D341Med (cell line): Measurements from ENCODE around the gene FGFBP2.
"Not testable (repeated sequence)": the region's sequence is repeated elsewhere in the genome, so short reads cannot be mapped to it uniquely, and the experiment has no call there.

Experiments used
- DNase-seq: peaks from one replicate; pipeline ENCODE4 v3.0.0; 2012; ENCODE audit warnings: low spot score

Gene FGFBP2

GRCh38 chr4:15930314-15930713, 32.7 kb downstream of the FGFBP2 start:
- no peak for DNase-seq

GRCh38 chr4:15929540-15929939, 33.4 kb downstream of the FGFBP2 start:
- no peak for DNase-seq

- no peak for DNase-seq
Measured at GRCh38 chr4:15928883-15929282, 34.1 kb downstream of the FGFBP2 start.

DNA sequence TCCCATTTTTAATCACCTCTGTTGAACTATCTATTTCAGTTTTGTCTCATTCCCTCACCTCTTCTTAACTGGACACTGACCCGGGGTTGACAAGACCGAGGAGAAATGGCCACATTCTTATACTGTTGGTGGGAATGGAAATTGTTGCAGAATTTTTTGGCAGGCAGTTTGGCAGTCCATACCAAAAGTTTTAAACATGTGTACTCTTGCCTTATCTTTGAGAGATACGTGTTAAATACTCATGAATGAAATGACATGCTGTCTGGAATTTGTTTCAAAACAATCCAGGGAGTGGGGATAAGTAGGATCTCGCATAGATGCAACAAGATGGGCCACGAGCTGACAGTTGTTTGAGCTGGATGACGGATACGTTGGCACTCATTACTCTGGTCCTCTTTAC, 36.5 kb downstream of the FGFBP2 start:
- DNase-seq: no peak

DNA sequence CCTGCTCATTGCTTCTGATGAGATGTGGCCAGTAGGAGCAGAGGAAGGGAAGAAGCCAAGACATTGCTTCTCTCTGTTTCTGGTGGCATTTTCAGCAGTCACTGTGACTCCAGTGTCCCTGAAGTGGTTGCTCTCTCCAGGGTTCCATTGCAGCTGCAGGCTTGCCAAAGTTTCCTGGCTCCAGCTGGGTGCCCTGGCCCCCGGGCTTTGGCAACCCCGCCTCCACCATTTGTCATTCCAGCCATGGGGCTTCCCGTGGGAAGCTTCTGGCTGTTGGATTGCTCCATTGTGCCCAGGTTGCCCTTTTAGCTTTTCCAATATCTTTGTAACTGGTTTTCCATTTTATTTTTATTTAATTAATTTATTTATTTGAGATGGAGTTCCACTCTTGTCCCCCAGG, 37.1 kb downstream of the FGFBP2 start:
- no peak for DNase-seq

GRCh38 chr4:15921592-15921932, 41.4 kb downstream of the FGFBP2 start:
- no peak for DNase-seq

DNA sequence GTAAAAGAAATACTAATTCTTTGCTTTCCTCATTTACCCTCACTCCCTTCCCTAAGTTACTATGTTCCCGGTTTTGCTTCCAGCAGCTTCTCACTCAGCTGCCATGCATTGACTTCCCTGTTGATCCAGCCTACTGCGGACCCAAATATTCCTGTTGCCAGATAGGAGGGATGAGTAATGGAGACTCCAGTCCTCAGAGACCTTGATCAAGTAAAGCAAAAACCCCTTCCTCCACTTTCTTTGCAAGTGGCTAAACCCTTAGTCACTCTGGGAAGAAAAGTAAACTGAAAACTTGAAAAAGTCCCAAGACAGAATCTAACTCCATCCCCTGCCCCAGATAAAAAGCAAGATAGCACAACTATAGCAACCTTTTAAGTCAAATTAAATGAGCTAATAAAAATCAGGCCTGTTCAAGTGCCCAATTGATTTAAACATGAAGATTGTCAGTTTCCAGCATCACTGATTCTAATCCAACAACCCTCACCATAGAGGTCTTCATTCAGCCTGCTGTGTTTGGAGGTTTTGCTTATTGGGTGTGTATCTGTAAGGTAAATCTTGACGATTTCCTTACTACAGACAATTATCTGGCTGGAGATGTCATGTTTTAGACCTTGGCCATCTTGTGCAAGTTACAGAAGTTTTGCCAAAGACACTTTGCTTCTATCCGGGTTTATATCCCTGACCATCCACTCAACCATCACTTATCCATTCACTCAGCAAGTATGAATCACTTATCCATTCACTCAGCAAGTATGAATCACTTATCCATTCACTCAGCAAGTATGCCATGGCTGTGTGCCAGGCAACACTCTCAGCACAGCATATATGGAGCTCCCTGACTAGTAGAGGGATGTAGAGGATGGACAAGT, 42.0 kb downstream of the FGFBP2 start:
- DNase-seq: no peak

GRCh38 chr4:15918484-15919129, 44.4 kb downstream of the FGFBP2 start:
- DNase-seq: no peak

DNA sequence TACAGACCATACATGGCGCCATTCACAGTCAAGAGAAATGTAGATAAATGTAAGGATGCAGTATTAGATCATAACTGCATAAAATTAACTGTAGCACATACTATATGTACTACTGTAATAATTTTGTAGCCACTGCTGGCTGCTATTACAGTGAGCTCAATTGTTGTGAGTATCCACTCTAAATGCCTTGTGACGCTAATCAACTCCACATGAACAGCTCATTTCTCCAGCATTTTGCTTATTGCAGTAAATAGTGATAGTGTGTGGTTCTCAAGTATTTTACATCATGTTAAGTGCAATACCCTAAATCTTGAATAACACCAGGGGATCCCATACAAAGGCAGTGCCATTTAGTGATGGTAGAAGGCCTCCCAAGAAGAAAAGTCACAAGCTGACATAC, 45.7 kb downstream of the FGFBP2 start:
- no peak for DNase-seq

- DNase-seq: not testable (repeated sequence)
Measured at GRCh38 chr4:15916358-15916757, 46.6 kb downstream of the FGFBP2 start.

- DNase-seq: no peak
Measured at GRCh38 chr4:15914736-15915135, 48.2 kb downstream of the FGFBP2 start.

DNA sequence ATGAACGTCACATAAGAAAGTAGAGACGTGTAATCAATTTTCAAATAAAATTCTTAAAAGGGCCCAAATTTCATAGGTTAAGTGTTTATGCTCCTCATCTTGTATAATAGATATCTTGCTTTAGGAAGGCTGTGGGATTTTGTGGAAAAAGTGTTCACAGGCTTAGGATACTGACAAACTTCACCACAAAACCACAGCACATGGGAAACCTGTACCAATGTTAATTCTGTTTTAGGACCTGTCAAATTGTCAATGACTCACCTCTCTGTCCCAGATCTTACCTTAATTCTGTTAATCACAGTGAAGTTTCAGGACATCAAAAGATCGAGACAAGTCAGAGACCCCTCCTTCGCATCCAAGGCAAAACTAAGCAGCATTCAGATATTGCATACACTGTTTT, 48.7 kb downstream of the FGFBP2 start:
- DNase-seq: no peak

DNA sequence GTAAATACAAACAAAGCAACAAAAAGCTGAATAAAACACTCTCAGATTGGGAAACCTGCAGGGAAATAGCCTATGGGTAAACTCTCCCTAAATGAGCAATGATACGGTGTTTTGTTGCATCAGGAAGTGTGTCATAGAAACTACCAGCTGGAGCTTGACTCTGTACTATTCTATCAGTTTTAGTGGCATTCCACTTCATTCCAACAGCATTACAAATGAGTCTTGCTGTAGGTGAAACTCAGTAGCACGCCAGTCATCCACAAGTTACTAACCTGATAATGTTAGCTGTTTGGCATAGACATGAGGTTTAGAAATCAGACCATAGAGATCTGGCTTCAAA, 49.4 kb downstream of the FGFBP2 start:
- no peak for DNase-seq

- no peak for DNase-seq
Measured at GRCh38 chr4:15912961-15913630, 49.9 kb downstream of the FGFBP2 start.

DNA sequence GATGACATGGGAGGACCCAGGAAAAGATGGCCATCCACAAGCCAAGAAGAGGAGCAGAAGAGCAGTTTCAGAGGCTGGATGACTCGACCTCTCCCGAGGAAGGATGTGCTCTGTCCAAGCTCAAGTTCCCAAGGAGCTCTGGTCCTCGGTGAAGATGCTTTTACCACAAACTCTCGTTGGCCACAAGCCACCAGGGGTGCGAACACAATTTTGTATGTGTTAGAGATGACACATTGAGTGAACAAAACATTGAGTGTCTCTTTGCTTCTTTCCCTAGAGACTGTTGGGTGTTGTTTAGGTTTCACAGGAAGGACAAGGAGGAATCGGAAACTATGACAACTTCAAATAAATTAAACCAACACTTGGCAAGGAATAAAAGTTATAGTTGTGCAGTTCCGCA, 50.7 kb downstream of the FGFBP2 start:
- no peak for DNase-seq
